GM23338 (cell line): ENCODE measurements around the gene SYCP3. TPM values are rescaled to one million over a fixed set of nuclear protein-coding genes. Genes with fewer than 3 reads are reported as not detected.

Experiments
- ATAC-seq: fragments of 200-7000 bp; cut with Tn5 transposase; 3 replicates; pipeline ENCODE4 v1.9.1; 2020
- DNase-seq: peaks from one replicate; pipeline ENCODE4 v3.0.0-alpha.2; 2015; ENCODE audit warnings: low spot score
- H2AFZ ChIP-seq: fragments of 200-600 bp; sonication (generic); 2 replicates; pipeline ENCODE4 v1.8.0; 2016; ENCODE audit warnings: antibody characterized with exemption, mild to moderate bottlenecking, moderate library complexity
- H3F3A ChIP-seq: fragments of 200-600 bp; sonication (generic); replicated peaks from 2 replicates; pipeline ENCODE4 v1.8.0; 2017; ENCODE audit warnings: antibody characterized with exemption, mixed run types, low read depth
- H3K27ac ChIP-seq: fragments of 200-600 bp; sonication (generic); 2 replicates; pipeline ENCODE4 v1.6.1; 2016; ENCODE audit warnings: low read depth
- H3K27me3 ChIP-seq: fragments of 200-600 bp; sonication (generic); 2 replicates; pipeline ENCODE4 v1.8.0; 2016; ENCODE audit warnings: mild to moderate bottlenecking, mixed run types, moderate library complexity; ENCODE audit not compliant: insufficient read depth
- H3K36me3 ChIP-seq: fragments of 200-600 bp; sonication (generic); 2 replicates; pipeline ENCODE4 v1.8.0; 2016; ENCODE audit warnings: mild to moderate bottlenecking; ENCODE audit not compliant: insufficient read depth
- H3K4me1 ChIP-seq: fragments of 200-600 bp; sonication (generic); 2 replicates; pipeline ENCODE4 v1.8.0; 2016; ENCODE audit warnings: mild to moderate bottlenecking, moderate library complexity; ENCODE audit not compliant: insufficient read depth
- H3K4me2 ChIP-seq: fragments of 200-600 bp; sonication (generic); 2 replicates; pipeline ENCODE4 v1.7.1; 2017; ENCODE audit warnings: mixed run types
- H3K4me3 ChIP-seq: fragments of 200-600 bp; sonication (generic); 2 replicates; pipeline ENCODE4 v1.6.1; 2016; ENCODE audit warnings: mixed run types
- H3K79me2 ChIP-seq: fragments of 200-600 bp; sonication (generic); replicated peaks from 2 replicates; pipeline ENCODE4 v1.8.0; 2017; ENCODE audit warnings: mild to moderate bottlenecking; ENCODE audit not compliant: insufficient read depth
- H3K9me2 ChIP-seq: fragments of 200-600 bp; sonication (generic); 2 replicates; pipeline ENCODE4 v1.8.0; 2017; ENCODE audit not compliant: insufficient read depth
- H4K20me1 ChIP-seq: fragments of 200-600 bp; sonication (generic); replicated peaks from 2 replicates; pipeline ENCODE4 v1.8.0; 2017; ENCODE audit warnings: mild to moderate bottlenecking; ENCODE audit not compliant: insufficient read depth
- H3K27ac Mint-ChIP-seq: 2 replicates; pipeline ENCODE4 v1.8.0; 2020; ENCODE audit warnings: inconsistent platforms, mild to moderate bottlenecking, moderate library complexity, mixed read lengths
- H3K27me3 Mint-ChIP-seq: 3 replicates; pipeline ENCODE4 v1.8.0; 2022; ENCODE audit warnings: low read depth, mild to moderate bottlenecking, moderate library complexity, mixed read lengths, inconsistent platforms; ENCODE audit not compliant: insufficient read depth, poor library complexity
- H3K36me3 Mint-ChIP-seq: 3 replicates; pipeline ENCODE4 v1.8.0; 2021; ENCODE audit warnings: low read depth, mild to moderate bottlenecking, inconsistent platforms, moderate library complexity, mixed read lengths
- H3K4me1 Mint-ChIP-seq: 3 replicates; pipeline ENCODE4 v1.8.0; 2020; ENCODE audit warnings: mild to moderate bottlenecking, inconsistent platforms, mixed read lengths
- H3K4me3 Mint-ChIP-seq: 3 replicates; pipeline ENCODE4 v1.8.0; 2021; ENCODE audit warnings: moderate library complexity, mild to moderate bottlenecking, inconsistent platforms, mixed read lengths
- H3K9me3 Mint-ChIP-seq: 3 replicates; pipeline ENCODE4 v1.8.0; 2020; ENCODE audit warnings: moderate library complexity, mild to moderate bottlenecking, inconsistent platforms, mixed read lengths
- CREB1 ChIP-seq: fragments of 250-450 bp; sonication (Bioruptor Pico); IDR thresholded peaks from 2 replicates; pipeline ENCODE4 v1.5.0; 2020; ENCODE audit warnings: low read depth, mild to moderate bottlenecking, moderate library complexity
- EZH2 ChIP-seq: fragments of 200-600 bp; sonication (generic); IDR thresholded peaks from one replicate; pipeline ENCODE4 v1.8.0; 2017; ENCODE audit warnings: antibody characterized with exemption, mild to moderate bottlenecking, low read depth; ENCODE audit not compliant: unreplicated experiment
- EZH2phosphoT487 ChIP-seq: fragments of 200-600 bp; sonication (generic); IDR thresholded peaks from one replicate; pipeline ENCODE4 v1.8.1; 2018; ENCODE audit warnings: antibody characterized with exemption; ENCODE audit not compliant: unreplicated experiment
- JUNB ChIP-seq: IDR thresholded peaks from one replicate; pipeline ENCODE4 v1.6.1; 2016; ENCODE audit warnings: antibody characterized with exemption; ENCODE audit not compliant: unreplicated experiment
- NANOG ChIP-seq: IDR thresholded peaks from 2 replicates; pipeline ENCODE4 v1.6.1; 2016; ENCODE audit warnings: antibody characterized with exemption, borderline replicate concordance
- POLR2AphosphoS5 ChIP-seq: IDR thresholded peaks from 2 replicates; pipeline ENCODE4 v1.6.1; 2016; ENCODE audit warnings: antibody characterized with exemption, low read depth
- STAT1 ChIP-seq: IDR thresholded peaks from one replicate; pipeline ENCODE4 v1.6.1; 2016; ENCODE audit warnings: antibody characterized with exemption; ENCODE audit not compliant: unreplicated experiment
- ZNF114 ChIP-seq: fragments of 250-450 bp; sonication (Bioruptor Pico); IDR thresholded peaks from 2 replicates; pipeline ENCODE4 v1.5.0; 2020; ENCODE audit warnings: mild to moderate bottlenecking, moderate library complexity
- ZNF331 ChIP-seq: fragments of 250-450 bp; sonication (Bioruptor Pico); IDR thresholded peaks from 2 replicates; pipeline ENCODE4 v1.5.0; 2020; ENCODE audit warnings: low read depth, mild to moderate bottlenecking, moderate library complexity
- polyA plus RNA-seq: library from polyadenylated mRNA; unstranded; fragments of >200 nt; fragmentation: Nextera tagmentation; extraction: Ambion mirVana; gene quantifications from 2 replicates; pipeline ENCODE4 v1.2.1, GENCODE V29; 2016
- total RNA-seq: library from RNA; depleted of rRNA; stranded (reverse); fragments of >200 nt; shearing (Covaris generic); gene quantifications from 2 replicates; pipeline ENCODE4 v1.2.3, GENCODE V29; 2014
- TF ChIP-seq, protein P1 (sequence below): fragments of 250-450 bp; sonication (Bioruptor Pico); IDR thresholded peaks from 2 replicates; pipeline ENCODE4 v1.5.0; 2020; ENCODE audit warnings: mild to moderate bottlenecking, moderate library complexity
- TF ChIP-seq, protein P2 (sequence below): IDR thresholded peaks from one replicate; pipeline ENCODE4 v1.6.1; 2018; ENCODE audit warnings: antibody characterized with exemption; ENCODE audit not compliant: unreplicated experiment
- TF ChIP-seq, protein P3 (sequence below), 2 experiments: fragments of 200-600 bp in 1 of 2; sonication (generic) in 1 of 2; conservative IDR thresholded peaks; 2 replicates each; pipeline versions ENCODE4 v1.5.1 to v1.6.1; 2016 to 2017; ENCODE audit warnings: antibody characterized with exemption in 2 of 2, low read depth in 2 of 2, mild to moderate bottlenecking in 2 of 2, moderate library complexity in 1 of 2
- TF ChIP-seq, protein P4 (sequence below): IDR thresholded peaks from 2 replicates; pipeline ENCODE4 v1.6.1; 2016; ENCODE audit warnings: antibody characterized with exemption

SYCP3 gene
- total and polyA plus RNA-seq, 2 experiments from 2014 or later = 0.07 to 1.5 TPM

DNA sequence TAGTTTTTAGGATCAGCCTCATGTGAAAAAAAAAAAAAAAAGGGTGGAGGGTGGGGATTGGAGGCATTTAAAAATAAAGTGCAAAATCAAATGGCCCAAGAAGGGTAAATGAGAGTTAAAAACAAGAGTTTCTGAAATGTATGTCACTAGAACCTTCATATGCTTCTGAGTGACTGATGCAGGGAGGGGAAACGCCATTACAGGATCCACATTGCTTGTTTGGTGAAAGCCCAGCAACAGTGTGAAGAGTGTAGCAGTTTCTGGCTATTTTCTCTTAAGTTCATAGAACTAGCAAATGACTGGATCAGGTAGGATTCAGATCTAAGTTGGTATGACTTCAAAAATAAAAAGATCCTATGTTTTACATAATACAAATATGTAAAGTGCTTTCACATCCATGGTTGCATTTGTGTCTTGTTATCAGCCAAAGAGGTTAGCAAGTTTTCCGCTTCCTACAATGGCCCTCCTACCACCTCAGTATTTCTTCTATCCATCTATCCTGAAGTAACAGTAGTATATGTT is 38.9 kb downstream of the SYCP3 start:
- H3K36me3 ChIP-seq = no peaks in the 10 kb centered on the region
- no peak overlapping the region for H2AFZ ChIP-seq
- no peak for DNase-seq
- H3K4me1 Mint-ChIP-seq = peaks cover 25% of the 10 kb centered on the region
- H3K4me1 ChIP-seq = peaks cover 21% of the 10 kb centered on the region
- no peak overlapping the region for H3K27ac Mint-ChIP-seq
- H3K4me3 ChIP-seq = no peak overlapping the region
- 0 out of 2 replicates have a peak, but pooled peaks cover 6% of the 10 kb centered on the region for H4K20me1 ChIP-seq
- H3F3A ChIP-seq = 0 out of 2 replicates have a peak, but pooled peaks cover 4% of the 10 kb centered on the region
- H3K9me3 Mint-ChIP-seq = no peaks in the 10 kb centered on the region; the same call in 2 of the 3 replicates
- no peak overlapping the region for H3K4me3 Mint-ChIP-seq
- no peaks in the 10 kb centered on the region for H3K9me2 ChIP-seq
- peaks cover 24% of the 10 kb centered on the region for H3K27me3 ChIP-seq
- peaks cover 50% of the 10 kb centered on the region for H3K79me2 ChIP-seq
- TF ChIP-seq JUNB (no peak), EZH2 (no peak), POLR2AphosphoS5 (no peak), EZH2phosphoT487 (no peak), NANOG (no peak), ZNF114 (no peak), ZNF331 (no peak), CREB1 (CRISPR knock-in tag) (no peak), STAT1 (no peak)
- TF ChIP-seq, protein P1, sequence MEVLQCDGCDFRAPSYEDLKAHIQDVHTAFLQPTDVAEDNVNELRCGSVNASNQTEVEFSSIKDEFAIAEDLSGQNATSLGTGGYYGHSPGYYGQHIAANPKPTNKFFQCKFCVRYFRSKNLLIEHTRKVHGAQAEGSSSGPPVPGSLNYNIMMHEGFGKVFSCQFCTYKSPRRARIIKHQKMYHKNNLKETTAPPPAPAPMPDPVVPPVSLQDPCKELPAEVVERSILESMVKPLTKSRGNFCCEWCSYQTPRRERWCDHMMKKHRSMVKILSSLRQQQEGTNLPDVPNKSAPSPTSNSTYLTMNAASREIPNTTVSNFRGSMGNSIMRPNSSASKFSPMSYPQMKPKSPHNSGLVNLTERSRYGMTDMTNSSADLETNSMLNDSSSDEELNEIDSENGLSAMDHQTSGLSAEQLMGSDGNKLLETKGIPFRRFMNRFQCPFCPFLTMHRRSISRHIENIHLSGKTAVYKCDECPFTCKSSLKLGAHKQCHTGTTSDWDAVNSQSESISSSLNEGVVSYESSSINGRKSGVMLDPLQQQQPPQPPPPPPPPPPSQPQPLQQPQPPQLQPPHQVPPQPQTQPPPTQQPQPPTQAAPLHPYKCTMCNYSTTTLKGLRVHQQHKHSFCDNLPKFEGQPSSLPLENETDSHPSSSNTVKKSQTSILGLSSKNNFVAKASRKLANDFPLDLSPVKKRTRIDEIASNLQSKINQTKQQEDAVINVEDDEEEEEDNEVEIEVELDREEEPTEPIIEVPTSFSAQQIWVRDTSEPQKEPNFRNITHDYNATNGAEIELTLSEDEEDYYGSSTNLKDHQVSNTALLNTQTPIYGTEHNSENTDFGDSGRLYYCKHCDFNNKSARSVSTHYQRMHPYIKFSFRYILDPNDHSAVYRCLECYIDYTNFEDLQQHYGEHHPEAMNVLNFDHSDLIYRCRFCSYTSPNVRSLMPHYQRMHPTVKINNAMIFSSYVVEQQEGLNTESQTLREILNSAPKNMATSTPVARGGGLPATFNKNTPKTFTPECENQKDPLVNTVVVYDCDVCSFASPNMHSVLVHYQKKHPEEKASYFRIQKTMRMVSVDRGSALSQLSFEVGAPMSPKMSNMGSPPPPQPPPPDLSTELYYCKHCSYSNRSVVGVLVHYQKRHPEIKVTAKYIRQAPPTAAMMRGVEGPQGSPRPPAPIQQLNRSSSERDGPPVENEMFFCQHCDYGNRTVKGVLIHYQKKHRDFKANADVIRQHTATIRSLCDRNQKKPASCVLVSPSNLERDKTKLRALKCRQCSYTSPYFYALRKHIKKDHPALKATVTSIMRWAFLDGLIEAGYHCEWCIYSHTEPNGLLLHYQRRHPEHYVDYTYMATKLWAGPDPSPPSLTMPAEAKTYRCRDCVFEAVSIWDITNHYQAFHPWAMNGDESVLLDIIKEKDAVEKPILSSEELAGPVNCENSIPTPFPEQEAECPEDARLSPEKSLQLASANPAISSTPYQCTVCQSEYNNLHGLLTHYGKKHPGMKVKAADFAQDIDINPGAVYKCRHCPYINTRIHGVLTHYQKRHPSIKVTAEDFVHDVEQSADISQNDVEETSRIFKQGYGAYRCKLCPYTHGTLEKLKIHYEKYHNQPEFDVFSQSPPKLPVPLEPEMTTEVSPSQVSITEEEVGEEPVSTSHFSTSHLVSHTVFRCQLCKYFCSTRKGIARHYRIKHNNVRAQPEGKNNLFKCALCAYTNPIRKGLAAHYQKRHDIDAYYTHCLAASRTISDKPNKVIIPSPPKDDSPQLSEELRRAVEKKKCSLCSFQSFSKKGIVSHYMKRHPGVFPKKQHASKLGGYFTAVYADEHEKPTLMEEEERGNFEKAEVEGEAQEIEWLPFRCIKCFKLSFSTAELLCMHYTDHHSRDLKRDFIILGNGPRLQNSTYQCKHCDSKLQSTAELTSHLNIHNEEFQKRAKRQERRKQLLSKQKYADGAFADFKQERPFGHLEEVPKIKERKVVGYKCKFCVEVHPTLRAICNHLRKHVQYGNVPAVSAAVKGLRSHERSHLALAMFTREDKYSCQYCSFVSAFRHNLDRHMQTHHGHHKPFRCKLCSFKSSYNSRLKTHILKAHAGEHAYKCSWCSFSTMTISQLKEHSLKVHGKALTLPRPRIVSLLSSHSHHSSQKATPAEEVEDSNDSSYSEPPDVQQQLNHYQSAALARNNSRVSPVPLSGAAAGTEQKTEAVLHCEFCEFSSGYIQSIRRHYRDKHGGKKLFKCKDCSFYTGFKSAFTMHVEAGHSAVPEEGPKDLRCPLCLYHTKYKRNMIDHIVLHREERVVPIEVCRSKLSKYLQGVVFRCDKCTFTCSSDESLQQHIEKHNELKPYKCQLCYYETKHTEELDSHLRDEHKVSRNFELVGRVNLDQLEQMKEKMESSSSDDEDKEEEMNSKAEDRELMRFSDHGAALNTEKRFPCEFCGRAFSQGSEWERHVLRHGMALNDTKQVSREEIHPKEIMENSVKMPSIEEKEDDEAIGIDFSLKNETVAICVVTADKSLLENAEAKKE = no peak
- TF ChIP-seq, protein P2, sequence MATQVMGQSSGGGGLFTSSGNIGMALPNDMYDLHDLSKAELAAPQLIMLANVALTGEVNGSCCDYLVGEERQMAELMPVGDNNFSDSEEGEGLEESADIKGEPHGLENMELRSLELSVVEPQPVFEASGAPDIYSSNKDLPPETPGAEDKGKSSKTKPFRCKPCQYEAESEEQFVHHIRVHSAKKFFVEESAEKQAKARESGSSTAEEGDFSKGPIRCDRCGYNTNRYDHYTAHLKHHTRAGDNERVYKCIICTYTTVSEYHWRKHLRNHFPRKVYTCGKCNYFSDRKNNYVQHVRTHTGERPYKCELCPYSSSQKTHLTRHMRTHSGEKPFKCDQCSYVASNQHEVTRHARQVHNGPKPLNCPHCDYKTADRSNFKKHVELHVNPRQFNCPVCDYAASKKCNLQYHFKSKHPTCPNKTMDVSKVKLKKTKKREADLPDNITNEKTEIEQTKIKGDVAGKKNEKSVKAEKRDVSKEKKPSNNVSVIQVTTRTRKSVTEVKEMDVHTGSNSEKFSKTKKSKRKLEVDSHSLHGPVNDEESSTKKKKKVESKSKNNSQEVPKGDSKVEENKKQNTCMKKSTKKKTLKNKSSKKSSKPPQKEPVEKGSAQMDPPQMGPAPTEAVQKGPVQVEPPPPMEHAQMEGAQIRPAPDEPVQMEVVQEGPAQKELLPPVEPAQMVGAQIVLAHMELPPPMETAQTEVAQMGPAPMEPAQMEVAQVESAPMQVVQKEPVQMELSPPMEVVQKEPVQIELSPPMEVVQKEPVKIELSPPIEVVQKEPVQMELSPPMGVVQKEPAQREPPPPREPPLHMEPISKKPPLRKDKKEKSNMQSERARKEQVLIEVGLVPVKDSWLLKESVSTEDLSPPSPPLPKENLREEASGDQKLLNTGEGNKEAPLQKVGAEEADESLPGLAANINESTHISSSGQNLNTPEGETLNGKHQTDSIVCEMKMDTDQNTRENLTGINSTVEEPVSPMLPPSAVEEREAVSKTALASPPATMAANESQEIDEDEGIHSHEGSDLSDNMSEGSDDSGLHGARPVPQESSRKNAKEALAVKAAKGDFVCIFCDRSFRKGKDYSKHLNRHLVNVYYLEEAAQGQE = no peak
- TF ChIP-seq, protein P3, sequence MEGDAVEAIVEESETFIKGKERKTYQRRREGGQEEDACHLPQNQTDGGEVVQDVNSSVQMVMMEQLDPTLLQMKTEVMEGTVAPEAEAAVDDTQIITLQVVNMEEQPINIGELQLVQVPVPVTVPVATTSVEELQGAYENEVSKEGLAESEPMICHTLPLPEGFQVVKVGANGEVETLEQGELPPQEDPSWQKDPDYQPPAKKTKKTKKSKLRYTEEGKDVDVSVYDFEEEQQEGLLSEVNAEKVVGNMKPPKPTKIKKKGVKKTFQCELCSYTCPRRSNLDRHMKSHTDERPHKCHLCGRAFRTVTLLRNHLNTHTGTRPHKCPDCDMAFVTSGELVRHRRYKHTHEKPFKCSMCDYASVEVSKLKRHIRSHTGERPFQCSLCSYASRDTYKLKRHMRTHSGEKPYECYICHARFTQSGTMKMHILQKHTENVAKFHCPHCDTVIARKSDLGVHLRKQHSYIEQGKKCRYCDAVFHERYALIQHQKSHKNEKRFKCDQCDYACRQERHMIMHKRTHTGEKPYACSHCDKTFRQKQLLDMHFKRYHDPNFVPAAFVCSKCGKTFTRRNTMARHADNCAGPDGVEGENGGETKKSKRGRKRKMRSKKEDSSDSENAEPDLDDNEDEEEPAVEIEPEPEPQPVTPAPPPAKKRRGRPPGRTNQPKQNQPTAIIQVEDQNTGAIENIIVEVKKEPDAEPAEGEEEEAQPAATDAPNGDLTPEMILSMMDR (conservative IDR thresholded peaks at IDR 0.05; ENCODE audit: low read depth in 2 of 2) = no peak
- TF ChIP-seq, protein P4, sequence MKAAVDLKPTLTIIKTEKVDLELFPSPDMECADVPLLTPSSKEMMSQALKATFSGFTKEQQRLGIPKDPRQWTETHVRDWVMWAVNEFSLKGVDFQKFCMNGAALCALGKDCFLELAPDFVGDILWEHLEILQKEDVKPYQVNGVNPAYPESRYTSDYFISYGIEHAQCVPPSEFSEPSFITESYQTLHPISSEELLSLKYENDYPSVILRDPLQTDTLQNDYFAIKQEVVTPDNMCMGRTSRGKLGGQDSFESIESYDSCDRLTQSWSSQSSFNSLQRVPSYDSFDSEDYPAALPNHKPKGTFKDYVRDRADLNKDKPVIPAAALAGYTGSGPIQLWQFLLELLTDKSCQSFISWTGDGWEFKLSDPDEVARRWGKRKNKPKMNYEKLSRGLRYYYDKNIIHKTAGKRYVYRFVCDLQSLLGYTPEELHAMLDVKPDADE = no peak
- no peak for ATAC-seq
- H3K27ac ChIP-seq = no peak overlapping the region
- H3K4me2 ChIP-seq = no peak overlapping the region
- H3K27me3 Mint-ChIP-seq = peaks cover 22% of the 10 kb centered on the region
- no peaks in the 10 kb centered on the region for H3K36me3 Mint-ChIP-seq
